Activated CD4-positive, alpha-beta T cell treated with anti-CD3 and anti-CD28 coated beads, Interleukin-2, amount 50 U/mL, for 4 hours (primary cell): ENCODE results near the gene SORL1.

Experiments
- DNase-seq, 2 experiments: peaks; one replicate each; pipeline ENCODE4 v3.0.0-alpha.2; 2020

The SORL1 gene

DNA sequence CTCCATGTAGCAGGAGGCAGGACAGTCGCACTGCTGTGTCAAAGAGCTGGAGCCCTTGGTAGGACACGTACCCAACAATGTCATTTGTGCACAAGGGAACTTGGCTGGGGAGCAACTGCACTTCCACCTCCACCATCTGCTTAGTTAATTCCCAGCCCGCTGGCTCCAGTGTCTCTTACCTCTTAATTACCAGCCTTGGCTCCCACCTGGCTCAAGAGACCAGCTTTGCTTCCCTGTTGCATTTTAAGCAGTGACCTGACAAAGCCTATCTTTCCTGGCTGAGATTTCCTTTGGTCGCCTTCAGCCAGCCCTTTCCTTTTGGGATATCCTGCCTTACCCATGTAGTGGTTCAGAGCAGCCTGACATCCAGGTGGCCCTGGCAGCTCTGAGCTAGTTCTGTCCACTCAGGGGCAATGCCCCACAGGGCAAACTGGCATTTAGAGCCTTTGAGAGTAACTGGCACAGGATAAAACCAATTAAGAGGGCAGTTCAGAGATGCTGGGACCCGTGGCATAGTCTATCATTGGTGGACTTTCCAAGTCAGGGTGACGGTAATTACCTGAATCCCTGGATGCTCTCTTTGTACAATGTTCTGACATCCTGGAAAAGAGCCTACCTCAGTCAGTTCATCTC is 213.2 kb downstream of the SORL1 start:
- DNase-seq: no peak

DNA sequence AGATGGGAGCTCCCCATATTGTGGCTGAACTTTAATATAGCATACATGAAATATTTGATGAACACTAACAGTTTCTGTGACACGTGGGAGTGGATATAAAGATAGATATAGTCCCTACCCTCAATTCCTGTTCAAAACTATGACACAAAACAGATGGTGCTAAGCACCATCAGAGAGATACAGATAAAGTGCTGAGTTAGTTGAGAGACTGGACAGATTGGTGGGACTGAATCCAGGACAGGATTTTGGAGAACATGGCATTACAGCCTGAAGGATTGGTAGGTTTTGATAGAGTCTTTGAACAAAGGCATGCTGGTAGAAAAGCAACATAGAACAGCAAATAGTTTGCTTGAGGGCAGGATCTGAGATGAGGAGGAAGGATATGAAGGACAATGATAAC is 215.7 kb downstream of the SORL1 start:
- no peak for DNase-seq

DNA sequence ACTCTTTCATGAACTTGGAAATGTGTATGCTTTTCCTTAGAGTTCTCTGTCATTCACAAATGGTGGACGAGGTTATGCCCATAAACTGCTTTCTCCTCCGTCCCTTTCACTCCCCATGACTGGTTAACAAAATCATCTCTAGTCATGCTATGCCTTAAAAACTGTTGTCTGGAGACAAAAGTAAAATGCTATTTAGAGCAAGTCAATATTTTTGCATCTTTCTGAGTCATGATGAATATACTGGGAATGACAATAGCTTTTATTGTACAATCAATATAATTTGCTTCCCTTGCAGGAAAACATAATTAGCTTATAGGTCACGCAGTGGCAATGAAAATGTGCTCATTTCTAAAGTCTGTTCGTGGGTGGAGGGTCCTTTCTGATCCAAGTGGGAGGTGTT is 217.3 kb downstream of the SORL1 start:
- DNase-seq: no peak

DNA sequence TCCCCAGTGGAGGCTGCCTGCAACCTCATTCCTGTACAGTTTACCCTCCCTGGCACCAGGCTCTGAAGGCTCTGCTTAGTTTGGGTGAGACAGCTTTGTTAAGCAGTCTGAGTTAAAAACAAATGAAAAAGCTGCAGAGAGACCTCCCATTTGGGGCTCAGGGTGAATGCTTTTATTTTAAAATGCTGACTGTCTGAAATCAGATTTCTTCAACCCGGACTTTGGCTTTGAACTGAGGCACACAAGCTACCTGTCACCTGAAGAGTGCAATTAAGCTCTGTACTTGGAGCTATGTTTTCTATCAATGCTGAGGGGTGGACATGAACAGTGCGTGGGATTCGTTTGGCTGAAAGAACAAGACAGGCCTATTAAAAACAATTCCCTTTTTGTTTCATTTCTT is 218.2 kb downstream of the SORL1 start:
- no peak for DNase-seq

DNA sequence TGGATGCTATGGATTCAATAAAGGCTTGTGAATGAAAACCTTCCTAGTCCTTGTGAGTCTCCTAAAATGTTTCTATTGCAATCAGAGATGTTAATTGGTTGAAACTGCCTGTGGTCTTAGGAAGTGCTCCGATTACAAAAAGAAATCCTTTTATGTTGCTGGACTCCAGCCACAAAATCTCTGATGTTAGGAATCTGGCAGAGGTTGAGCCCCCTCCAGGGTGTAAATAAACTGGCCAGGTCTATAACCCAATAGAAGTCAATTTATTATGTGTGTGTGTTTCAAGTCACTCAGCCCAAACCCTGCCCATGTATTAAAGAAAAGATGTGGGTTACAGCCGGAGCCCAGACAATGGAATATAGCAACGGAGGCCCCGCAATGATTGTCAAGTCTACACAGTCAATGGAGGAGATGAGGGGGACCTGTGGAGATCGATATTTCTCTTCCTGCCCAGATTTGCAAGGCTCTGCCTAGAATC is 218.7 kb downstream of the SORL1 start:
- DNase-seq: no peak

DNA sequence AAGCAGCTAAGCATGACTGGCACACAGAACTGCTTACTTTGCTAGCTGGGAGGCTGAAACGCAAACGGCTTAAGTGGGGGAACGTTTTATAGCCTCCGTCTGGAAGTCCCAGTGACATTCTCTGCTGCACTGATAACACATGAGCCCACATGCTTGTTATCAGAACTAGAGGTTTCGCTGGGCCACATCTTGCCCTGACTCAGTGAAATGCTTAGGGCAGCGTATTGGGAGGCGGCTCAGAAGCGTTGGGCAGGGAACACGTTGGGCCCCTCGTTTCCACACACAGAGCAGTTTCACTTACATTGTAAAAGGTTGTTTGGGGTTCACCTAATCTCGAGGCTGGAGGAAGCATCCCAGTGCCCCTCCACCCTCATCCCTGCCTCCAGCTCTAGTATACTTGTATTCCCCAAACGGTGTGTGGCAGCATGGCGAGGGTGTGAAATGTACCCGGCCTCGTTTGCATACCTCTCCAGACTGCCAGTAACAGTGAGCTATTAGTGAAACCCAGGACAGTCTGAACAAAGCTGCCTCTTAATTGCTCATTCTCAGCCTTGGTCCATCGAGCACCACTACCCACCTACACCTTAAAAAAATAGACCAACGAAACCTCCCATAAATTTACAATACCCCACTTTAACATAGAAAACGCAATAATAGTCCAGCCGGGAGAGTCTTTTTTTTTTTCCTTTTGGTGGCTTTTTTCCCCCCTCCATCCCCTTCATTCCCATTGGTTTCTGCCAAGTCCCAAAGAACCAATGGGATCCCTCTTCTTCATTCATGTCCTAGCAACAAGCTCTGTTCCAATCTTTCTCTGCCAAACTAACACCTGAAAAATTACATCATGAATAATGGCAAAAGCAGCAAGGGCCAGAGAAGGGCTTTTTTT is 219.4 kb downstream of the SORL1 start:
- DNase-seq: no peak

DNA sequence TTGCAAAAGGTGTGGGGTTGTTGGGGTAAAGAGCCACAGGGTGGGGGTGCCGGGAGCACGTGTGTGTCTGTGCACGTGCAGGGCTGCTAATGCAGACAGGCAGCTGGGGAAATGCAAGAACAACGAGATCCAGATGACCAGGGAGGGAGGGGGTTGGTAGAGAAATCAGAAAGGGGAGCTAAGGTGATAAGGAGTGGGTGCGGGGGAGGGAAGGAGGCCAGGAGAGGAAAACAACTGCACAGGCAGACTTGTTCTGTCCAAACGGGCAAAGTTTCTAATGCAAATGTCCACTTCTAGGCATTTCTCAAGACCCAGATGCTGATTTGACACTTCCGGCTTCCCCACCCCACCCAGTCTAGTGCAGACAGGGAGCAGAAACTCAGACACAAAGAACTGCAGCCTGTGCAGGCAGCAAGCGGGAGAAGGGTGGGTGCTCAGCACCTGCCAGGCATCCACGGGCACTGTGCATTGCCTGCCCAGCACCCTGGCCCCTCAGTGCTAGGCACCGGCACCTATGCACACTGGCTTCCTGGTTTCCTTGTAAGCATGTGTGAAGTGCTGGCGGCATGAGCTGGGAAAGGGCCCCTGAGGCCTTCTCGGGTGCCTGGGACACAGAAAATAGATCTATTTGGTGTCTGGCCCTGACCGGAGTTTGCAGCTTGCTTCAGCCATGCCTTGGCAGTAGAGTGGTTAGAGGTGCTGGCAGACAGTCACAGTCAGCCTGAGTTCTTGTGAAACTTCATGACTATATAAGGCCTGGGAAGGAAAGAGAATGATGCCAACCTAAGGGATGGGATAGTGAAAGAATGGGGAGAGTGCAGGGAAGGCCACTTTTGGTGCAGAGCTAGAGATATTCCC is 220.7 kb downstream of the SORL1 start:
- no peak for DNase-seq

DNA sequence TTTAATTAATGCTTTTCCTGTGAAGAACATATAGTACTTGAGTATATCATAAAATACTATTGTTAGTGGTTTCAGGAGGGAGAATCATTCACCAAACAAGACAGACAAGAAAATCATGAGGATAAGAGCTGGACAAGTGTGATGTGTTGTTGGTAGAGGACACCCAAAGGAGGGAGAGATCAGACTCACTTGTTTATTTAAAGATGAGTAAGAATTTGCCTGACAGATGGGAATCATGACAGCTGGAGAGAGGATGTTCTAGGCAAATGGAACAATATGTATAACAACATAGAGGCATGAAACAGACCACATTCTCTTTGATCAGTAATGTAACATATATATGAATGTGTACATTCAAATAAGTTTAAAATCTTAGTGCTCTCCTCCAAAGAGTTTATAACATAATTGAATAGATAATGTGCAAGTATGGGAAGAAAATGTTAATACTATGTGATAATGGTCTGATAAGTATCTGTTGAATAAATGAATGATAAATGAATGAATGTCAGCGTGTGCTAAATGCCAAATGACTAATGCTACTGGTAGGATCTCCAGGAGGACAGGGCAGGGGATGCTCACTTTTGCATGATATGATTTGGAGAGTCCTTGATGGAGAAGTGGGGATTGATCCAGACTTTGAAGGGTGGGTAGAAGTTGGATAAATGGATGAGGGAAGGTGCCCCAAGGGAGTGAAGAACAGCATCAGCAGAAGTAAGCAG is 229.6 kb downstream of the SORL1 start:
- DNase-seq: no peak
